Activated effector memory CD4-positive, alpha-beta T cell treated with Interleukin-2 at 50 U/mL for 16 hours (primary cell): Measurements from ENCODE around the gene HDDC2.

Experiments
- DNase-seq: peaks from one replicate; pipeline ENCODE4 v3.0.0-alpha.2; 2020

Gene HDDC2, protein sequence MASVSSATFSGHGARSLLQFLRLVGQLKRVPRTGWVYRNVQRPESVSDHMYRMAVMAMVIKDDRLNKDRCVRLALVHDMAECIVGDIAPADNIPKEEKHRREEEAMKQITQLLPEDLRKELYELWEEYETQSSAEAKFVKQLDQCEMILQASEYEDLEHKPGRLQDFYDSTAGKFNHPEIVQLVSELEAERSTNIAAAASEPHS

DNA sequence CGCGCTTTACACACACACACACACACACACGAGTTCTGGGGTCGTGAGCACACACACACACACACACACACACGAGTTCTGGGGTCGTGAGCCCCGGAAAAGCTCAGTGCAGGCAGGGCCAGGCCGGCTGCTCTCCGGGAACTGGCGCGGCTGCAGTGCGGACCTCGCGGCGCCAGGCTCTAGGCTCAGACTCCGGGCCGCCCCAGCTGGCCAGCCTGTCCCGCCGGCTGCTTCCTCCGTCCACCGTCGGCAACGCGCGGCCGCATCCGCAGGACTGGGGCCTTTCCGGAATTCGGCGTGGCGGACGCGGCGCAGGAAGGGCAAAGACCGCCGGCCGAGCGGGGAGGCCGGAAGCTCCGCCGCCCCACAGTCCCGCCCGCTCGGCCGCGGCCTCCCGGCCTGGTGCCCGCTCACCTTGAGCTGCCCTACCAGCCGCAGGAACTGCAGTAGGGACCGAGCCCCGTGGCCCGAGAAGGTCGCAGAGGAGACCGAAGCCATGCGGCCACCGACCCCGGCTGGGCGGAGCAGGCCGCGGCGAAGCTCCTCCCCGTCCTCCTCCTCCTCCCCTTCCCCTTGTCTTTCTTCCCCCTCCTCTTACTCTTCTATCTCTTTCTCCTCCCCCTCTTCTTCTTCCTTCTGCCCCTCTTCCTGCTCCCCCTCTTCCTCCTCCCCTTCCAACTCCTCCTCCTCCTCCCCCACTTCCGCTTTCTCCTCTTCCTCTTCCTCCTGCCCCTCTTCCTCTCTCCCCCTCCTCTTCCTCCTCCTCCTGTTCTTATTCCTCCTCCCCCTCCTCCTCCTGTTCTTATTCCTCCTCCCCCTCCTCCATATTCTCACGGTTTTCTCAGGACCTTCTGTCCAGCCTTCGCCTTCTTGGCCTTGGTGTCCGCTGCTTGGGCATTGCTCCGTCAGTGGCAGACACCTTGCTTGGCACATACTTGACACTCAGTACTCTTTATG lies at the start of gene HDDC2:
TSS of gene HDDC2 (minus strand) at position 533 of the 957 bp plus-strand sequence. CDS start at position 498, 35 bp downstream.
- DNase-seq: peak; percentile 32

DNA sequence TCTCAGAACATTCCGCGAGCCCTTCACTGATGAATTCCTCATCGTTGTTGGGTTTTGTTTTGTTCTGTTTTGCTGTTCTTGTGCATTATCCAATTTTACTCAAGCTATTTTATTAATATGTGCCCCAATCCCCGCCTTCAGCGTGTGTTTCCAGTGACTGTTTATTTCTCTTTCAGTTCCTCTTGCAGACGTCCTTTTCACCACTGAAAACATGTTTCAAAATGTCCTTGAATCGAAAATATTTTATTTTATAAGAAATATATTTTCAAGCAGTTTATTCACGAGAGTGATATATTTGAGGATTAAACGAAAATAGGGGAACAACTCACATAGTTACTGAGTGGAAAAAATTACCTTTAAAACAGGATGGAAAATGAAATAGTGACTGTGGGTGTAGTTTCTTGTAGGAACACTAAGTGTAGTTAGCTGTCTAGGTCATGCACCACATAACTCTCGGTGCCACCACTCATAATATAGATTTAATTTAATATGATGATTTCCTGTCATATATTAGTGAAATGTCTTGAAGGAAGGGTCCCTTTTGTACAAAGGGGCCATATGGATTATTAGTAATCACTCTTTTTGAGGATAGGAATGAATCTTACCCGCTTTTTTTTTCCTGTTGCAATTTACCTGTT lies 45.3 kb upstream of the HDDC2 start:
- DNase-seq: no peak

DNA sequence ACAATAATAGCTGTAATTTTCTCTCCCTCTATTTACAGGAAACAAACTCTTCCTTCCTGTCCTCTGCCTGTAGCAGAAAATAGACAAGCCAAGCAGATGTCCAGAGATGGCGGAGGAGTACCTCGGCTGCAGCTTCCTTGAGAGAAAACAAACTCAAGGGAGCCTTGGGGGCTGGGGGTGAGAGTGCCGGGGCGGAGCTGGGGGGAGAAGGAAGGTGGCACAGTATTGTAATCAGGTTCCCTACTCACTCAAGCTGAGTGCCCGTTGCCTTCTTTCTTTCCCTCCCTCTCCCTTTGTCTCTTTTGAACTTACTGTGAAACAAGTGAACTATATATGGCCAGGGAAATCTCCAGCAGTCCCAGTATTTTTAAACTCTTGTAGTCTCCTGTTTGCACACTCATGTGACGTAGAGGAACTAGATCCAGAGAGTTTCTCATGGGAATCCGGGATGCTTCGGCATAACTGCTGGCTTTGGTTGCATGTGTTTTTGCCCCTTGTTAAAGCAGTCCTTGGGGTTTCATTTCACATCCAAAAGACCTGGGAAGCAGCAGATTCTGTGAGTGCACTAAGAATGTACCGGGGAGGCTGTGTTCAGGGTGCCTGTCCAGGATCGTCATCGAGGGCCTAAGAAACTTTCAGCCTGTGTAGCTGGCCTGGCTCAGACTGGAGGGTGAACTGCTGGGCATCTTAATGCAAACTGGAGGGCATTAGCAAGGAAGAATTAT lies 44.6 kb upstream of the HDDC2 start:
- no peak for DNase-seq

DNA sequence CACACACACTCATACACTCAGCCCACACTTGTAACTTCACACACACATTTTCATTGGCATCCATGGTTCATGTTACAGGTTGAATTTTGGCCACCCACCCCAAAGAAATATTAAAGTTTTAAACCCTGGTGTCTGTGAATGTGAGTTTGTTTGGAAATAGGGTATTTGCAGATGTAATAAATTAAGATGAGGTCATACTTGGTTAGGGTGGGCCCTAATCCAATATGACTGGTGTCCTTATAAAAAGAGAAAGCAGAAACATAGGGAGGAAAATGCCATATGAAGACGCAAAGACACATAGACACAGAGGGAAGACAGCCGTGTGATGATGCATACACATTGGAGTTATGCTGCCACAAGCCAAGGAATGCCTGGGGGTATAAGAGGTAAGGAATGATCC lies 39.7 kb upstream of the HDDC2 start:
- no peak for DNase-seq

DNA sequence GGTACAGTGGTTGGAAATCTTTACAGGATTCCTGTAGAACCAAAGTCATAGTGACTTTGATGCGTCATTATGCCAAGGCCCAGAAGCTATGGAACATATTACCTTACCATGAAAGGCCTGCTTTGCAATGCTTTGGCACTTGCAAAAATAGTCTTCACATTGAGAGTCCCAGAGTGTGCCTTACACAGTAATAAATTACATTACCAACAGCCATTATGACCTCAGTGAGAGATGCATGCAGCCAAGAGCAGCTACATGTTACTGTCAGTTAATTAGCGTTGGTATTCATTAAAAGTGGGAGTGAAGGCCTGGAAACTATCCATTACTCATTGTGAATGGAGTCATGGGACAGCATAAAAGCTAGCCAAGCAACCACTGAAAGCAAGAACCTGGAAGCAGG lies 39.2 kb upstream of the HDDC2 start:
- DNase-seq: no peak

DNA sequence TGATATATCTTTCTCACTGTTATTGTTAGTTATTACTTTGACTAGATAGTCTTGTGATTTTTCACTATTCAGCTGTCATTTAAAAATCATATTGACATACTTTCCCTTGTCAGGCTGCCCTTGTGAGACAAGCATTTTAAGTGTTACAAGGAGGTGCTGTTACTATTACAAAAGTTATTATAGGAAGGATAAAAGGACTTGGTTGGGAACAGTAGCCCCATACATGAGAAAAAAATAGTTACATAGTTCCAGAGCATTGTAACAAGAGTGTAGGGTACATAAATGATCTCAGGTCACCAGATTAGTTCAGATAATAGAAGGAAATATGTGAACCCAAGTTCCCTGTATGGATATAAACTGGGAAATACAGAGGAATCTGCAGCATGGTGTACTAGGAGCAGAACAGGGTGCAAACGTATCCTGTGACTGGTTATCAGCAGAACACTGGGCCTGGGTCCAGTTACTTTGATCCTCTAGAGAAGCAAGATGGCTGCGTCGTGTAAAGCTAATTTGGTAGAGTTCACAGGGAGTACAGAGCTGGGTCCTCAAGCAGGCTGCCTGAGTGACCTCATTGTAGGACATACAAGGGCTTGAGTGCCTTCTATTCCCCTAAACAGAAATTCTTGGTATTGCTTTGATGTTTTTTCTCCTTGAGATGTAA lies 38.5 kb upstream of the HDDC2 start:
- DNase-seq: no peak

DNA sequence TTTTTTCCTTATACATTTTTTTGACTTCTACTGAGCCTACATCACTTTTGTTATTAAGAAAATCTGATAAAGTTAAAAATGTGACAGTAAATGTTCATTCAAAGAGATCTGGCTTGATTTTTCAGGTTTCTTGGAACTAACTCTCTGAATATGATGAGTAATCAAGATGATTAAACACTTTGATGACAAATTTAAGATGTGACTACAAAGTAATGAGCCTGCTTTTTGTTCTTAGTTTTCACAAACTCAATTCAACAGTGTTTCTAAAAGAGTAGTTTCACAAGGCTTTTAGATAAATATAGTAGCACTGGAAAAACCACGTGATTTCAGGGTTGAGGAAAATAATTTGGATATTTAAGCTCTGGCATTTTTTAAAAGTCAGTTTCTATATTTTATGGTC lies 37.9 kb upstream of the HDDC2 start:
- DNase-seq: no peak

DNA sequence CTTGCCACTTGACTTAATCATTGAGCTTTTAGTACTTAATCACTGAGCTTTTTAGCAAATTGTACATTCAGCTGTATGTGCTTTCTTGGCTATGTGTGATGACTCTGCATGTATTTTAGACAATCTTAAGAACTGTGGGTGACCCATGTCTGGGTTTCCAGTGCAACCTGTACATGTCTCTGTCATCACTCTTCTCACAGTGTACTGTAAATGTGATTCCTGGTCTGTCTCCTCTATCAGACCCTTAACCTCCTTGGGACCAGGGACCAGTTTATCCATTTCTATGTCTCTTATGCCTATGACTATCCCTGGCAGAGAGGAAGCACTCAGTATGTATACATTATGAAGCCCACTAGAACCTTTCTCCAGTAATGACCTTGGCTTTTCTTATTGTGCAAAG lies 36.6 kb upstream of the HDDC2 start:
- no peak for DNase-seq

DNA sequence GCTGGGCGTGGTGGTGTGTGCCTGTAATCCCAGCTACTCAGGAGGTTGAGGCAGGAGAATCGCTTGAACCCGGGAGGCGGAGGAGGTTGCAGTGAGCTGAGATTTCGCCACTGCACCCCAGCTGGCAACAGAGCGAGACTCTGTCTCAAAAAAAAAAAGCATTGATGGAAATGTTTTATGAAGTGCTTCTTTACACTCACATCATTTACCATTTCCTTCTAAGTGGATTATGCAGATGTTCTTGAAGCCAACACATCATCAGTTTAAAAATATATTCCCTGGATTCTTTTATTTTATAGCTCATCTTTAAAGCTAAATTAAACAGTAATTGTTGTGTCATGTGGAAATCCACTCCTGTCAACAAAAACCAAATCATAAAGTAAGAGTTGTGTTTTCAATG lies 35.9 kb upstream of the HDDC2 start:
- DNase-seq: no peak

DNA sequence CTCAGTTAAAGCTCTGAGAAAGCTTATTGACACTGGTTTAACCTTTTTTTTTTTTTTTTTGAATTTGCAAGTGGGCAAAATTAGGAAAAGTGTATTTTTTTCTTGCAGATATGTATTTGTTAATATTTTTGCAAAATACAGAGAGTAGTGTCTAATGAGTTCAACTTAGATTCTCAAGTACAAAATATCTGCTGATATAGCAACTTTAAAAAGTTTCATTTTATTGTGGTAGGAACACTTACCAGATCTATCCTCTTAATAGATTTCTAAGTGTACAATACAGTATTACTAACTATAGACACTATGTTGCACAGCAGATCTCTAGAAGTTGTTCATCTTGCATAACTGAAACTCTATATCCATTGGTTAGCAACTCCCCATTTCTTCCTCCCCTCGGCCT lies 30.9 kb upstream of the HDDC2 start:
- DNase-seq: no peak

DNA sequence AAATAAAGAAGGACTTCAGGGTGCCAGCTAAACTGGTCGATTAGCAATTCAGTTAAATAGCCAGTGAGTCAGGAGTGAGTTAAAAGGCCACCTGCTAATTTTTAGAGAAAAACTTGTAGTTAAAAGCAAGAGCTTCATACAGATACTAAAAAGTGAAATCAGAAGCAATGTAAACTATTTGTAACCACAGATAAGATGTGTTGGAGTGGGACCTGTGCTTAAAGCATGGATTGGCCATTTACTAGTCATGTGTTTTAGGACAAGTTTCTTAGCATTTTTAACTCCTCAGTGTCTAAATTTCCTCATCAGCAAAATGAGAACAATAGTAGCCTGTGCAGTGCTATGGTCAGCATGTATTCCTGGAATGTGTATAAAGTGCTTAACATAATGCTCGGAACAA lies 23.8 kb upstream of the HDDC2 start:
- no peak for DNase-seq

DNA sequence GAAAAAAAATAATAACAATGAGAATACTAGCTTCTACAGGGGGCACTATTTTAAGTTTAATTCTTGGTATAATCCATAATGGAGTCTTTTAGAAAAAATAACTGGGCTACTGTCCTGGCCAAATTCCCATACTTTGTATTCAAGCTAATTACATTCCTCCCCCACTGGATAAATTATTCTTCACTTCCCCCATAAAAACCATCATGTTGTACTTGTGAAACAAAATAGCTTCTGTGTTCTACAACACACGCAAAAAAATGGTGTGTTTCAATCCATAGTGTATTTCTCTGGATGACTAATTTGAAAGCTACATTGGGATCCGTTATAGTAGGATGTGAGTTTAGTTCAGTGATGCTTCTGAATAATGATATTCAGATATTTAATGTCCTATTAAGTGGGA lies 21.6 kb upstream of the HDDC2 start:
- no peak for DNase-seq

DNA sequence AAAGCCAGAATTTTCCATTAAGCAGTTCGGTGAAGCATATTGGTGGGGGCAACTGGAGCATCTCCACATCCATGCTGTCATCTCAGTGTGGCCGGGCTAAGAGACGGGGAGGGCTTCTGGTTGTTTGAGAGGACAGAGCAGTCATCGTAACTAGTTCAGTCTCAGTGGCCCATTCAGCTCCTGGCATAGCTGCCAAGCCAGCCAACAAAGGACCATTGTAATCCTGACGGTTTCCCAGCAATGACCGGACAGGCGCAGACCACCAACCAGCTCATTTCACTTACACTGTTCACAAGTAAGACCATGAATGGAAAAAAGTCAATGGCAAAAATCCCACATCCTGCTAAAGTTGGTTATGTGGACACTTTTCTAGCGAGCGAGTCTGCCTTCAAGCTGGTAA lies 14.9 kb upstream of the HDDC2 start:
- DNase-seq: no peak

DNA sequence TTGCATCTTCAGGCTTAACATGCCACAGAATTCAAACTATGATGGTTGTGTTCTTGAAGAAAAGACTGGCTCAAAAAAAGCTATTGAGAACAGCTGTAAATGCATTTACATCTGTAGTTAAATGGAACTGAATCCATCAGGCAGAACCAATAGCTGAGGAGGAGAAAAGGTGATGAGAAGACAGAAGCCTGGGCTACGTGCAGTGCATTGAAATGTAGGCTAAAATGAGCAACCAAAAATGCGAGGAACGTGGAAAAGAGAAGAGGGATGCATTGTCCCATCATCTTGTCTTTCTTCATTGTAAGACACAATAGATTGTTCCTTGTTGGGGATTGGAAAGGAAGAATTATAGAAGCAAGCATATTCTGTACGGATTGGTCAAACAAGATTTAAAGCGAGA lies 13.8 kb upstream of the HDDC2 start:
- no peak for DNase-seq

DNA sequence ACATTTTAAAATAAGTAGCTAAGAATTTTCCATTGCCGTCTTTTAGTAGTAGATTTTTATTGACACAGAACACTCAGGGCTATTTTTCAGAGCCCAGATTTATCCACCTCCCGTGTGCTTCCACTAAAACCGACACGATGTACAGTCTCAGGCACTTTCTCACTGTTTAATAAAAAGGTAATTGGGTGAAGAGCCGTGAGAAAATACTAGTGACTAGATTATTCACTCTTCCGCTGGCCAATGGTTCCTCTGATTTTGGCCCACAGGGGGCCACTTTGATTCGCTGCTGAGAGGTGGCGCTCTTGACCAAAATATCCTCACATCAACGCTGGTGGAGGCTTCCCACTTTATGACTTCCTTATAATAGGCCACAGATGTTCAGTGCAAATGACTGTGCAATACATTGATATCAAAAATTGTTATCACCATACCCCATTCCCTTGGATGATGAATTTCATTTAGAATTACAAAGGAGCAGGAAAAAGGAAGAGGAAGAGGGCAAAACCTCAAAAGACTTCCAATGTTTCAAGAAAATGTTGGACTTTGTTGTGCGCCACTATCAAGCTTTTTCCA lies 12.3 kb upstream of the HDDC2 start:
- no peak for DNase-seq

DNA sequence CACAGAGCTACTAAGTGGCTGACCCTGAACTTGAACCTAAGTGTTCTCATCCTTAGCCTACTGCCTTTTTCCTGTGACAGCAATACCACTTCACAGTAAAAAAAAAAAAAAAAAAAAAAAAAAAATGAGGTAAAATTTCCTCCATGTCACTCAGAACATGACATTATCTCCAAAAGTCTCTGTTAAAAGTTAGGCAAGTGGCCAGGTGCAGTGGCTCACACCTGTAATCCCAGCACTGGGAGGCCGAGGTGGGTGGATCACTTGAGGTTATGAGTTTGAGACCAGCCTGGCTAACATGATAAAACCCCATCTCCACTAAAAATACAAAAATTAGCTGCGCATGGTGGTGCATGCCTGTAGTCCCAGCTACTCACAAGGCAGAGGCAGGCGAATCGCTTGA lies 11.2 kb upstream of the HDDC2 start:
- DNase-seq: no peak

DNA sequence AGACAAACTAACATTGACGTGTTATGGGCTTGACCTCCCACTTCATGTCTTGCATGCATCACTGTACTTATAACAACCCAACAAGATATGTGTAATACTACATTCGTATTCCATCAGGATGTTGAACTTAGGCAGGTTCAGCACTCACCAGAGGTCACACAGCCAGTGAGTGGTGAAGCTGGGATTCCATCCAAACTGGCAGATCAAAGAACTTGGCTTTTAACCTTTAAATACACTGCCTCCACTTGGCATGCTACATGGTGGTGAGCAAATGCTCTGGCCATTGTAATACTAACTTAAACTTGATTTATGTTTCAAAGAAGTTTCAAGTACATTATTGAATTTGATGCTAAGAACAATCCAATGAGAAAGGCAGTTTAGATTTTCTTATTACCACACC lies 10.7 kb upstream of the HDDC2 start:
- DNase-seq: no peak

DNA sequence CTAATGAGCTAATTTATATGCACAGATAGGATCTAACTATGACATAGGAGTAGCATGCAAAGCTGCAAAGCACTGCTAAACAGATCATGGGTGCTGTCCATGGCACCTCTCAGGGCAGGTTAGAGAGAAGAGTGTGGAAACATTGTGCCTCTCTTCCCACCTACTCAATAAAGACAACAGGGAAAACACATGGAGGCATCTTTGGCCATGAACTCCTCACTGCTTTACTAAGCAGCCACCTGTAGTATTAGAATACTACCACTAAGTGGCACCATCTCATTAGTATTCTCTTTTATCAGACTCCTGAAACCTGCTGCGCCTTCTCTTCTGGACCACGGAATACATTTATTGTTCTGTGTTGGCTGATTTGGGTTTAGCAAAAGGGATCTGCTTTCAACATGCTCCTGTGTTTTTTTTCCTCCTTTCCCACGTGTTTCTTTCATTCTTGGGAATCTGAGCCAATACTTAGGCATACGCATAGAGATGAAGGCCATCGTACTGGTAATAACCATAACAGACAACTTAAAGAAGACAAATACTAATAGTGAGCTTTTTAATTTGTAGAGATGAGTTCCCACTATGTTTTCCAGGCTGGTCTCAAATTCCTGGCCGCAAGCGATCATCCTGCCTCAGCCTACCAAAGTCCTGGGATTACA lies 9.4 kb upstream of the HDDC2 start:
- no peak for DNase-seq

DNA sequence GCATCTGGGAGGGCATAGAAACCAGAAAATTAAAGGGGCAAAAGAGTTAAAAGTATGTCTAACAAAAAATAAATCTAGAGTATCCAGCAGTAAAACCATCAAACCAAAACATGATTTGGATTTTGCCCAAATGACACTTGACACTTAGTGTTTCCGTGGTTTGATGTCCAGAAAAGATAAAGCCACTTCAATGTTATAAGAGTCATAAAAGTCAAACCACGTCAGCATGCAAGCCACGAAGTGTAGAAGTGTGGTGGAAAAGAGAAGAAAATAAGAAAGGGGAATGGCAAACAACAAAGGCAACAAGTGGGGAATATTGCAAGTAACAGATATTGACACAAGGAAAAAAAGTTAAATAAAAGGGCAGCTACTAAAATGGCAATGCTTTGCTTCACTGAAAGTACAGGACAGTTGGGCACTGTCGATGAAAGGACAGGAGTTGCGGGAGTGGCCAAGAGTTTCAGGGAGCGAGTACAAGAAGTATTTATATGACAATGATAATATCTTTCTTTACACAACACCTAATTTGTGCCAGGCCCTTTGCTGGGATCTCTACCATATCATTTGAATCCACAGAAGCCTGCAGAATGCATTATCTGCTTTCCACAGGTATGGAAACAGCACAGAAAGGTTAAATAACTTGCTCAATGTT lies 6.3 kb upstream of the HDDC2 start:
- DNase-seq: no peak

DNA sequence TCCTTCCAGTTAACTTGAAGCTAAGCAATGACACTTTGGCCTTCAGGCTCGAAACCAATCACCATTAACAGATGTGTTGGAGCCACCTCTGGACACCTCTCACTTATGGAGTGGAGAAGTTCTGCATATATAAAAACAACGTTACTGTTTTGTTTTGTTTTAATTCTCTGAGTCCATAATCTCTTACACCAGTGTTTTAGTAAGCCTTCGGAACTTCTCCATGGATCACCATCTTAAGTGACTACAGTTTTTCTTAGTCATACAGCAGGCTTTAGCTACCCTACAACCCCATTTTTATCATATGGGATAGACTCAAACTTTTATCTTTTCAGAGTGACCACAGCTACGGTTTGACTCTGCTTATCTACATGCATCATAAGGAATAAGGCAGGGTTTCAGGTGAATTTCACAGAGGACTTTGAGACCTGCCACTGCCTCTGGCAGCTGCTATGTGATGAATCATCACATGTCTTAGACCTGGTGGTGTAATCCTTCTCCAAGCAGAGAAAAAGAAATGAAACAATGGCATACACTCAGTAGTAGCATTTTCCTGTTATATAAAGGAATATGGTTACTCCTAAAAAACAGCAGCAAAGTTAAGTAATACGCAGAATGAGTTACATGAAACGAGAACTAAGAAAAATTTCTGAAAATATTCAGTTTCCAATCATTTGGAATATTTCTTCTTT lies 5.5 kb upstream of the HDDC2 start:
- DNase-seq: no peak

DNA sequence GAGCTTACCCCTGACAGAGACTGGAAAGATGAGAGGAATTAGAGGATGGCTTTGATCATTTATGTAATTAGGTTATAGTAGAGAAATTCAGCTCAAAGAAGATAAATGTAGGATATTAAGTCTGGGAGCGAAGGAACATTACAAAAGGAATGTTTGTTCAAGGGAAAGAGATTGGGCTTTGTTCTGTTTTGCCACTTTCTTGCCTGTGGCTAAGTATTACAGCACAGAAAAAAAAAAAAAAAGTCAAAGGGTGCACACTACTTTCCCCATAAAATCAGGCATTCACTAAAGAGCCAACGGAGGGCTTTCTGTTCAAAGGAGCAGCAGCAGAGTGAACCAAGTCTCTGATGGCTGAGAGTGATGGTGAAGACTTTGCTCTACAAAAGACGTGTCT lies 5.0 kb upstream of the HDDC2 start:
- DNase-seq: no peak
